ENCODE data around the gene PRDM16. TPM values are rescaled to one million over a fixed set of nuclear protein-coding genes. Genes with fewer than 3 reads are reported as not detected.

Gene PRDM16
- total RNA-seq, 4 donors from 2014 or later = 15.7 to 54.3 (median 27.6) TPM

GRCh38 chr1:3038571-3039181 is 30.3 kb upstream of the PRDM16 start:
- H3K9me3 ChIP-seq = no peaks in the 10 kb centered on the region
- intact Hi-C loops (cut with DNase I) = no loop called here
- no peaks in the 10 kb centered on the region for H3K36me3 ChIP-seq
- no peak for DNase-seq
- no peak overlapping the region for H3K27ac ChIP-seq
- TF ChIP-seq CTCF (IDR thresholded peaks at IDR 0.05) (no peak), POLR2A (IDR thresholded peaks at IDR 0.05) (no peak)
- H3K4me1 ChIP-seq = no peaks in the 10 kb centered on the region
- no peak overlapping the region for H3K4me3 ChIP-seq (replicated peaks in 1 of 3)
- 81 to 83% methylated on average over 11 to 13 of the region's 19 CpGs for WGBS, 2 donors
- no peaks in the 10 kb centered on the region for H3K27me3 ChIP-seq

- H3K4me1 ChIP-seq = no peaks in the 10 kb centered on the region
- no peaks in the 10 kb centered on the region for H3K27me3 ChIP-seq
- no peaks in the 10 kb centered on the region for H3K9me3 ChIP-seq
- no peak overlapping the region for H3K27ac ChIP-seq
- intact Hi-C loops (cut with DNase I) = no loop called here
- TF ChIP-seq CTCF (IDR thresholded peaks at IDR 0.05) (no peak), POLR2A (IDR thresholded peaks at IDR 0.05) (no peak)
- no peak for DNase-seq
- WGBS, 2 donors = 80 to 91% methylated on average over 7 of the region's 7 CpGs
- no peak overlapping the region for H3K4me3 ChIP-seq (replicated peaks in 1 of 3)
- no peaks in the 10 kb centered on the region for H3K36me3 ChIP-seq
Observed at GRCh38 chr1:3040004-3040403, 29.0 kb upstream of the PRDM16 start.

GRCh38 chr1:3042481-3042880 is 26.5 kb upstream of the PRDM16 start:
- H3K4me1 ChIP-seq = no peaks in the 10 kb centered on the region
- DNase-seq = no peak
- H3K27me3 ChIP-seq = no peaks in the 10 kb centered on the region
- H3K27ac ChIP-seq = no peak overlapping the region
- intact Hi-C loops (cut with DNase I) = no loop called here
- no peak for TF ChIP-seq CTCF (IDR thresholded peaks at IDR 0.05)
- no peak for TF ChIP-seq POLR2A (IDR thresholded peaks at IDR 0.05)
- WGBS, 2 donors = 83 to 87% methylated on average over 9 of the region's 9 CpGs
- H3K4me3 ChIP-seq (replicated peaks in 1 of 3) = no peak overlapping the region
- H3K36me3 ChIP-seq = no peaks in the 10 kb centered on the region
- H3K9me3 ChIP-seq = no peaks in the 10 kb centered on the region

GRCh38 chr1:3049164-3049563 is 19.8 kb upstream of the PRDM16 start:
- DNase-seq = no peak
- H3K36me3 ChIP-seq = no peaks in the 10 kb centered on the region
- intact Hi-C loops (cut with DNase I) = no loop called here
- H3K27me3 ChIP-seq = no peaks in the 10 kb centered on the region
- no peak for TF ChIP-seq CTCF (IDR thresholded peaks at IDR 0.05)
- TF ChIP-seq POLR2A (IDR thresholded peaks at IDR 0.05) = no peak
- H3K4me3 ChIP-seq (replicated peaks in 1 of 3) = no peak overlapping the region
- WGBS, 2 donors = 82 to 85% methylated on average over 7 of the region's 7 CpGs
- H3K27ac ChIP-seq = no peak overlapping the region
- no peaks in the 10 kb centered on the region for H3K4me1 ChIP-seq
- H3K9me3 ChIP-seq = no peaks in the 10 kb centered on the region

GRCh38 chr1:3049905-3050304 is 19.1 kb upstream of the PRDM16 start:
- no peaks in the 10 kb centered on the region for H3K27me3 ChIP-seq
- no peak overlapping the region for H3K27ac ChIP-seq
- H3K36me3 ChIP-seq = no peaks in the 10 kb centered on the region
- no peak for DNase-seq
- TF ChIP-seq POLR2A (IDR thresholded peaks at IDR 0.05) = no peak
- no peak for TF ChIP-seq CTCF (IDR thresholded peaks at IDR 0.05)
- no peaks in the 10 kb centered on the region for H3K4me1 ChIP-seq
- WGBS, 2 donors = 75 to 85% methylated on average over 2 of the region's 2 CpGs
- H3K9me3 ChIP-seq = no peaks in the 10 kb centered on the region
- intact Hi-C loops (cut with DNase I) = no loop called here
- H3K4me3 ChIP-seq (replicated peaks in 1 of 3) = no peak overlapping the region

Data from thyroid gland (tissue), 4 donors.